NCI-H1694 treated with DMSO at 0.1 percent for 48 hours (cell line): ENCODE results near the gene TCFL5.
"Not testable (repeated sequence)": the region's sequence is repeated elsewhere in the genome, so short reads cannot be mapped to it uniquely, and the experiment has no call there.

ENCODE experiments used
- DNase-seq: peaks from one replicate; lab custom pipeline; 2025; lab: John Stamatoyannopoulos, UW

The TCFL5 gene

DNA sequence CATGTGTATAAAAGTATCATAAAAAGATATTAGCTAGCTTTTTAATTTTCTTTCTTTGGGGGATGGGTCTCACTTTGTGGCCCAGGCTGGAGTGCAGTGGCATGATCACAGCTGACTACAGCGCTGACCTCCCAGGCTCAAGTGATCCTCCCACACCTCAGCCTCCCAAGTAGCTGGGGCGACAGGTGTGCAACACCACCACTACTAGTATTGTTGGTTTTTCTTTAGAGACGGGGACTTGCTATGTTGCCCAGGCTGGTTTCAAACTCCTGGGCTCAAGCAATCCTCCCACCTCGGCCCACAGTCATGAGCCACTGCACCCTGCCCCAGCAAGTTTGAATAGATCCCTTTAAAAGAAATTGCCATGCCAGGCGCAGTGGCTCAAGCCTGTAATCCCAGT is 6.5 kb downstream of the TCFL5 start:
- no peak for DNase-seq

DNA sequence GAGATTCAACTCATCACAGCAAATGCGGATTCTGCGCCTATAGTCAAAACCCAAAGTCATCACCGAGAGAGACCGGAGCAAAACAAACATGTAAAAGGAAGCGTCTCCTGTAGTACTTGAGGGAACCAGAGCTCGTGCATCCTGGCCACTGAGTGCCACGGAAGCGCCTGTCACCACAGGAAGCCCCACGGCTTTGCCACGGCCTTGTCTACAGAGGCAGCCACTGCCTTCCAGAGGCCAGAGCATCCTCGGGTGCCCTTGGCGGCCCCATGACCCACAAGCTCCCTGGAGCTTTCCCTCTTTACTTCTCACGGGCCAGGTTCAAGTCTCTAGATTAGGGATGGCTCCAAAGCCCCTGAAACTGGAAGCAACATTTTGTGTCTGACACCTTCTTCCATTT is 7.5 kb downstream of the TCFL5 start:
- DNase-seq: no peak

DNA sequence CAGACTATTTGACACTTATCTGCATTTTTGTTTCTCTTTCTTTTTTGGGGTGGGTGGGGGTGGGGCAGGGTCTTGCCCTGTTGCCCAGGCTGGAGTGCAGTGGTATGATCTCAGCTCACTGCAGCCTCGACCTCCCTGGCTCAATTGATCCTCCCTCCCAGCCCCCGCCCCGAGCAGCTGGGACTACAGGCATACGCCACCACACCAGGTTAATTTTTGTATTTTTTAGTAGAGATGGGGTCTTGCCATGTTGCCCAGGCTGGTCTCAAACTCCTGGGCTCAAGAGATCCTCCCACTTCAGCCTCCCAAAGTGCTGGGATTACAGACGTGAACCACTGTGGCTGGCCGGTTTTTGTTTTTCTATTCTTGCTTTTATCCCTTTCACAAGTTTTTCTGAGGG is 8.3 kb downstream of the TCFL5 start:
- DNase-seq: not testable (repeated sequence)

DNA sequence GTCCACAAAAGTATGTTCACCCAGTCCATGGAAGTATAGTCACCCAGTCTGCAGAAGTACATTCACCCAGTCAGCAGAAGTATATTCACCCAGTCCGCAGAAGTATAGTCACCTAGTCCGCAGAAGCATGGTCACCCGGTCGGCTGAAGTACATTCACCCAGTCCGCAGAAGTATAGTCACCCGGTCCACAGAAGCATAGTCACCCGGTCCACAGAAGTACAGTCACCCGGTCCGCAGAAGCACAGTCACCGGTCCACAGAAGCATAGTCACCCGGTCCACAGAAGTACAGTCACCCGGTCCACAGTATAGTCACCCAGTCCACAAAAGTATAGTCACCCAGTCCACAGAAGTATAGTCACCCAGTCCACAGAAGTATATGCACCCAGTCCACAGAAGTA is 8.8 kb downstream of the TCFL5 start:
- no peak for DNase-seq

DNA sequence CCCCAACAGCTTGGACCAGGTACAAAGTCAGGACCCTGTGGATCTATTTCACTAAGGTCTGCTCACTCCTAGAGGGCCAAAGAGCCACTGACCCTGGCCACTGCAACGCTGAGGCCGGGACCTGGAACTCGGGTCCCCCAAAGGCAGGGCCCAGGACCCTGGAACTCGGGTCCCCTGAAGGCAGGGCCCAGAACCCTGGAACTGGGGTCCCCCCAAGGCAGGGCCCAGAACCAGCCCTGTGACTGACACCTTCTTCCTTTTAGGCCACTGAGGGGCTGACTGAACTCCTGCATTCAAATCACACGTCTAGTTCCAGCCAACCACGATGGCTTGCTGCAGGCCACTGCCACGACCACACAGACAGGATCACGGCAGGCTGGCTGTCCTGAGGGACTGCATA is 9.4 kb downstream of the TCFL5 start:
- DNase-seq: no peak

DNA sequence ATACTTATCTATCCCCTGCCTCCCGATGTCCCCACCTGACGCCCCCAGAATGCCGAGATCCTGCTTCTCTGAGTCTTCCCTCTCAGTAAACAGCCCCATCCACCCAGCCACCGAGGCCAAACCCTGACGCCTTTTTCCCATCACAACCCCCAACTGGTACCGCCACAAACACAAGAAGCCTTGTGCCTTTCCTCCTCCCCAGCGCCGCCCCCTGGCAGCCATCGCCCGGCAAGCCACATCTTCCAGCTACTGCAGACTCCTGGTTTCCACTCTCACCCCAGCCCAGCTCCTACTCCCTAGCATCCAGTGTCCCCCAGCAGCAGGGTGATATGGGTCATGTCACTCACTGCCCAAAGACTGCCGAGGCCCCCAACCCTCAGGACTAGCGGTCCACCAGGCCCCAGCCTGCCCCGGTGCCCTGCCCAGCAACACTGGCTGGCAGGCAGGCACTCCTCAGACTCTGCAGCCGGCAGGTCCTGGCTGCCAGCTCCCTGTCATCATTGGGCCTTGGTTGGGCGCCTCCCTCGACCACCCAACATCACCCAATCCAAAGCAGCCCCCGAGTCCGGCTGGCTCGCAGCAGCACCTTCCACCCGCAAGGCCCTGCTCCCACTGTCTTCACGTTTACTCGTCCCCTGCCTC is 11.2 kb downstream of the TCFL5 start:
- DNase-seq: no peak

DNA sequence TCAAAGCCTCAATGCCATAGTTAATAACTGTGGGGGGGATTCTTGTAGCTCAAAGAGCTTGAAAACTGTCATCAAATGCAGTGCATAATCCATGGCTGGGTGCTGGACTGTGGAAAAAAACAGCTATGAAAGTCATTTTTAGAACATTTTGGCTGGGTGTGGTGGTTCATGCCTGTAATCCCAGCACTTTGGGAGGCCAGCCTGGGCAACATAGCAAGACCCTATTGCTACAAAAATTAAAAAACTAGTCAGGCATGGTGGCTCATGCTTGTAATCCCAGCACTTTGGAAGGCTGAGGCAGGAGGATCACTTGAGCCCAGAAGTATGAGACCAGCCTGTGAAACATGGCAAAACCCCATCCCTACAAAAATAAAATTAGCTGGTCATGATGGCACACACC is 12.2 kb downstream of the TCFL5 start:
- DNase-seq: no peak

DNA sequence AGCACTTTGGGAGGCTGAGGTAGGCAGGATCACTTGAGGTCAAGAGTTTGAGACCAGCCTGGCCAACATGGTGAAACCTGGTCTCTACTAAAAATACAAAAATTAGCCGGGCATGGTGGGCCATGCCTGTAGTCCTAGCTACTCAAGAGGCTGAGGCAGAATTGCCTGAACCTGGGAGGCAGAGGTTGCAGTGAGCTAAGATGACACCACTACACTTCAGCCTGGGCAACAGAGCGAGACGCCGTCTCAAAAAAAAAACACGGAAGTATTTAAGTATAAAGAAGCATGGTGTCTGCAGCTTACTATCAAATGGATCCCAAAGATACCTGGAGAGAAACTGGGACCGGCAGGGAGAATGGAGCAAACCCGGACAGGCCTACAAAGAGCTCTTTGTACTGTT is 12.7 kb downstream of the TCFL5 start:
- DNase-seq: not testable (repeated sequence)

DNA sequence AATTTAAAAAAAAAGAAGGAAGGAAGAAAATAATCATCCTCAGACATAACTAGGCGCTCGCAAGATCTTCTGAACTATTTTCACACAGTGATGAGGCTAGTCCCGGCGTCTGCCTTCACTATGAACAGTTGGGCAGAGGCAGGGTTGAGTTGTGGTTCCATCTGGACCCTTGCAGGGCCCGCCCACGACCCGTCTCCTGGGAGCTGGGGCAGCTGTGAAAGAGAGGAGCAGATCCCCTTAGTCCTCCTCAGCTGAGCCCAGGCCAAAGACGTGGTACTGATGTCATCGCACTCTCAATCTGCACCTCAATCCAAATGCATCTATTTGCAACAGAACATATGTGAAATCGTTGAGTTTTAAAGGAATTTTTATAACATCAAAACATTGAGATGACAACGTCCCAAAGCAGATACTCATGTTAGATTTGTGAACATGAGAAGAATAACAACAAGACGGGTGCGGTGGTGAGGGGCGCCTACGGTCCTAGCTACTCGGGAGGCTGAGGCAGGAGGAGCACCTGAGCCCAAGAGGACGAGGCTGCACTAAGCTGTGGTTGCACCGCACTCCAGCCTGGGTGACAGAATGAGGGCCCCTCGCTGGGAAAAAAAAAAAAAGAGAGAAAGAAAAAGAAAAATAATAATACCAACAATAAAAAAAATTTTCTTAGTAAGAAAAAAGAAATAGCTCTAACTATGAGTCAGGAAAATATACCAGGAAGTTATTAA is 15.3 kb downstream of the TCFL5 start:
- DNase-seq: peak; percentile 89

DNA sequence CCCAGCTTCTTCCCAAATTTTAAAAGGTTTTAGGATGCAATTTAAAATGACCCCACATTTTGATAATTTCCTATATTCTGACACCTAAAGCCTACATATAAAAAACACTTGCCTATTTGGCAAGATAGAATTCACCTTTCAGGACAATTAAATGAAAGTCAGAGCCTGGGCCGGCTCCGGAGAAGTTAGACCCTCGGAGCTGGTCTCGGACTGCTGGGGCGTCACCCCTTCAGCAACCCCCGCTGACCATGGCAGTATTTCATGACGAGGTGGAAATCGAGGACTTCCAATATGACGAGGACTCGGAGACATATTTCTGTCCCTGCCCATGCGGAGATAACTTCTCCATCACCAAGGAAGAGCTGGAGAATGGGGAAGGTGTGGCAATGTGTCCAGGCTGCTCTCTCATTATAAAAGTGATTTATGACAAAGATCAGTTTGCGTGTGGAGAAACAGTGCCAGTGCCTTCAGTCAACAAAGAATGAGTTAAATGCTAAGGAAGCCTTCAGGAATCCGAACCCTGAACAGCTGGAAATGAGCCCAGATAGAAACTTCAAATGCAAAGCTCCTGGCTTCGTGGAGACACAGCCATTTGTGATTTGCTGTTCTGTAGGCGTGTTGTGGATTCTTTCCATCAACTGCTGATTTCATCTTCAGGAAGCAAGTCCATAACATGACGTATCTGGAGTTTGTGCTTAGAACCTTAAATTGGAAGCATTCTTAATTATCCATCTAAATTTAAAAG is 16.0 kb downstream of the TCFL5 start:
- DNase-seq: no peak

DNA sequence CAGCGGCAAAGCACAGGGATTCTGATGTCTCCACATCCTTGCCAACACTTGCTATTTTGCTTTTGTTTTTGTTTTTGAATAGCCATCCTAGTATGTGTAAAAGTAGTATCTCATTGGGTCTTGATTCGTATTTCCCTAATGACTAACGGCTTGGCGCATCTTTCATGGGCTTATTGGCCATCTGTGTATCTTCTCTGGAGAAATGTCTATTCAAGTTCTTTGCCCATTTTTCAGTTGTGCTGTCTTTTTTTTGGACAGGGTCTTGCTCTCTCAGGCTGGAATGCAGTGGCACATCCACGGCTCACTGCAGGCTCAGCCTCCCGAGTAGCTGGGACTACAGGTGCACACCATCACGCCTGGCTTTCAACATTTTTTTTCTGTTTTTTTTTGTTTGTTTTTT is 17.4 kb downstream of the TCFL5 start:
- DNase-seq: no peak

DNA sequence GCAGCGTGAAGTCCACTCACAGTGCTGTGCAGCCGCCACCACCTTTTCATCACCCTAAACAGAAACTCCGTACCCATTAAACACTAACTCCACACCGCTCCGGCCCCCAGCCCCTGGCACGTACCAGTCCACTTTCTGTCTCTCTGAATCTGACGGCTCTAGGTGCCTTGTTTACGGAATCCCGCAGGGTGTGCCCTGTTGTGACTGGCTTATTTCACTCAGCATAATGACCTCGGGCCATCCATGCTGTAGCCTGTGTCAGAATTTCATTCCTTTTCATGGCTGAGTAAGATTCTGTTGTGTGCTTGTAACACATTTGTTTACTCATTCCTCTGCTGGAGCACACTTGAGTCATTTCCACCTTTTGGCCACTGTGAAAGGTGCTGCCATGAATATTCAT is 18.0 kb downstream of the TCFL5 start:
- no peak for DNase-seq

DNA sequence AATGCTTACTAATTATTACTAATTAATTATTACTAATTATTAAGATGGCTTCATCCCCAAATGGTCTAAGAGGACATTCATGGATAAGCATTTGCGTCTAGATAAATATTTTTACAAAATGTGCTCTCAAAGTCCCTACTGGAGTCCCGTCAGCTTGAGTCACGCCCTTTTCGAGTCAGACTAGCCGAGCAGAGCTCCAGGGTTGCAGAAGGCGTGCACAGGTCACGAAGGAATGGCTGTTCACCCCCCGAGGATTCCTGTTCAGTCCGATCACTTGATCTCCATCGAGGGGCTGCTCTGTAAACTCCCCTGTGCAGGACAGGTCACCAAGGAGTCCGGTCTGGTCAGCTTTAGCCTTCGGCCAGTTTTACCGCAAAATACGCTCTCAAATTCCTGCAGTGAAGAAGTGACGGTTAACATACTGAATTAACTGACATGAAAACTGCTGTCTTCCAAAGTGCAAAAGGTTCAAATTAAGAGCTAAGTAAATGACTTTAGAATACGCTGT is 19.9 kb downstream of the TCFL5 start:
- DNase-seq: no peak

DNA sequence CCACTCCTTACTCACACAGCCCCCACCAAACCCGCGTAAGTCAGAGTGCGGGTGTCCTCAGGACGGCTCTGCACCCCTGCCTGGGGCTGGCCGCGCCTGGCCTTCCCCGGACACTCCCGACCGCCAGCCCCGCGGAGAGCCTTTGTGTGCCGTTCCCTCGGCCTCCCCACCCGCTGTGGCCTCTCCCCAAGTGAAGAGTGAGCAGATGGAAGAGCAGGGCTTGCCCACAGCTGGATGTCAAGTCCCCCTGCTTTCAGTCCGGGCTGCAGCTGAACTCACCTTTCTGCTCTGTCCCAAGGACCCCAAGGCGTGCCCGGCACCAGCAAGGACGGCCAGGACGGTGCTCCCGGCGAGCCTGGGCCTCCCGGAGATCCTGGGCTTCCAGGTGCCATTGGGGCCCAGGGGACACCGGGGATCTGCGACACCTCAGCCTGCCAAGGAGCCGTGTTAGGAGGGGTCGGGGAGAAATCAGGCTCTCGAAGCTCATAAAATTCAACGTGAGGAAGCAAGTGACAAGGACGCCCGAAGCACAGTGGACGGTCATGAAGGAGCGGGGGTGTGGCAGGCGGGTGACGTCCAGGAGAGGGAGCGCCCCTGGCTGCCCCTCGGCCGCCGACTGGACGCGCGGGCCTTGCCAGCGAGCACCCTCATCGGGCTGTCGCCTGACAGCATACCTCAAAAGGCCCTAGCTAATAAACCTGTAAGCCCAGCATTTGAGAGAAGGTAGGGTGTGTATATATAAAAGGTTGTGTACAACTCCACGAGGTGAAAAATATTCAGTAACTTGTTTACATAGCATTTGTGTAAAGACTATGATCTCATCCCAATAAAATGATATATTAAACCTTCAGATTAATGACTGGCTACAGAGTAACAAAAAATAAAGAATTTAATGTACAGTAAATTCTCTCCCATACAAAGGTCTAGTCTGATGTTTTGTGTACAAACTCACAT is 21.1 kb downstream of the TCFL5 start:
- no peak for DNase-seq

DNA sequence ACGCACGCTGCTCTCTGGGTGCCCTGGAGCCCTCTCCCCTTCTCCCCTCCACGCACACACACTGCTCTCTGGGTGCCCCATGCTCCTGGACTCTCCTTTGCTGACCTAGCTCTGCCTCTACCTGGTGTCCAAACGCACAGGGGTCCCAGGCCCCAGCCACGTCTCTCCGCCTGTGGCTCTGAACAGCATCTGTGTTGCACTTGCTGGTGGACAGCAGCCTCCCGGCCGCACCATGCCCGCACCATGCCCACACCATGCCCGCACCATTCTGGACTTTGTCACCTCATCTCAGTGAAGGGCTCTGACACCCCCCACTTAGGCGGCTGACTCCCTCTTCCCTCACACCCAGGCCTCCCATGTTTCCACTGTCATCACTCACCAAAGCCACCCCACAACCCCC is 21.8 kb downstream of the TCFL5 start:
- DNase-seq: no peak

DNA sequence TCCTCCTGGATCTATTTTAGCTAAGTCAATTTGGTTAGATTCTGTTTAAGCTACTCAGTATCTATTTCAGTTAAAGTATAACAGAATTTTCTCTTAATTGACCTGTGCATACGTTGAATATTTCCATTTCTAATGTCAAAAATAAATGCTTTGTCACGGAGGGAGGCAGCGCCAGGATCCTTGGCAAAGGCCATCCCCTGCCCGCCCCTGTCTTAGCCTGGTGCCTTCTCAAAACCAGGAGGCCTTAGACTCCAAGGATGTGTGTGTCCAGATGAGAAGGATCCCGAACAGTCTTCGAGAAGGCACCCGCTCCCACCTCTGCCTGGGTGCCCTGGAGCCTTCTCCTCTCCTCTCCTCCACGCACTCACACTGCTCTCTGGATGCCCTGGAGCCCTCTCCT is 22.4 kb downstream of the TCFL5 start:
- no peak for DNase-seq

DNA sequence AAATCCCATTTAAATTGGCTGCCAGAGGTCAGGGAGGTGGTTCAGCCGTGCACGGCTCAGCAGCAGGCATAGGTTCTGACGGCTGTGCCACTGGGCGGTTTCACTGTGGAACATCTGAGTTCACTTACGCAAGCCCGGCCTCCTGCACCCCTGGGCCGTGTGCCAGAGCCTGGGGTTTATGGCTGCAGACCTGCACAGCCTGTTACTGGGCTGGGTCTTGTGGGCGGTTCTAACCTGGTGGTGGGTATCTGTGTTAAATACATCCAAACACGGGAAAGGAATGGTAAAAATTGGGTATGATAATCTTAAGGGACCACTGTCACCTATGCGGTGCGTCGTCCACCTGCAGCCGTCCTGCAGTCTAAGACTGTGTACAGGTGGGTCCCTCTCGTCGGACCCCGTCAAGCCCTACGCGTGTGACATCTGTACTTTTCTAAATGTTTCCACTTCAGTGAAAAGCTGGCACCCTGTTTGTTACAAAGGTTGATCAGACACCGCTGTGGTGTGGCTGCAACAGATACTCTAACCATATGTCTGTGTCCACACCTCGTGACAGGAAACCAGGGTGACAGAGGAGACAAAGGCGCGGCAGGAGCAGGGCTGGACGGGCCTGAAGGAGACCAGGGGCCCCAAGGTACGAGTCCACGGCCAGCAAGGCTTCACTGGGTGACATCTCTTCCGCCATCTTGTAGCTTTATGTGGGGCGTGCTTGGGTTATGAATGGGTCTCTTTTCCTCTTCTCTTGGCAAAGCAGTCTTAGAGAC is 23.3 kb downstream of the TCFL5 start:
- DNase-seq: peak; percentile 85

DNA sequence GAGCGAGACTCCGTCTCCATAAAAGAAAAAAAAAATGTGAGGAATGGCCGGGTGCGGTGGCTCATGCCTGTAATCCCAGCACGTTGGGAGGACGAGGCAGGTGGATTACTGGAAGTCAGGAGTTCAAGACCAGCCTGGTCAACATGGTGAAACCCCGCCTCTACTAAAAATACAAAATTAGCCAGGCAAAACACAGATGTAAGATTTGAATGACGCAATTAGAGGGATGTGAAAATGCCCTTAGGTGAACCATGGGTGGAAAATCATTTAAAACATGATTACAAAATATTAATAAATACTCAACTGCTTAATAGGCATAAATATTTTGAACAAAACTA is 23.9 kb downstream of the TCFL5 start:
- no peak for DNase-seq

DNA sequence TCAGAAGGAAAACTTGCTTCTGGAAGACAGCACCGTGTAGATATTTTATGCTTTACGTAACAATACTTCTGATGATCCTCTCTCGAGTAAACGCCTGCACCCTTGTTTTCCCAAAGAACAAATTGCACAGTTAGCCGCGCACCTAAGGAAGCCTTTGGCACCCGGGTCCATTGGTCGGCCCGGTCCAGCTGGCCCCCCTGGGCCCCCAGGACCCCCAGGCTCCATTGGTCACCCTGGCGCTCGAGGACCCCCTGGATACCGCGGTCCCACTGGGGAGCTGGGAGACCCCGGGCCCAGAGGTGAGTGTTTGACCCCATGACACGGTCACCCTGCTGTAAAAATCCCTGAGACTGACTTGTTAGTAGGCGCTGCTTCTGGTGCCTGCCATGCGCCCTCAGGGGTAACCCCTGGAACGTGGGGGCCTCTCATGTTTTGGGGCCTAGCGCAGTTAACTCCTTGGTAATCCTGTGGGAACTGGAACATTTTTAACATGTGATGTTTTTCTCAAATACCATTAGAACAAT is 24.6 kb downstream of the TCFL5 start:
- no peak for DNase-seq

DNA sequence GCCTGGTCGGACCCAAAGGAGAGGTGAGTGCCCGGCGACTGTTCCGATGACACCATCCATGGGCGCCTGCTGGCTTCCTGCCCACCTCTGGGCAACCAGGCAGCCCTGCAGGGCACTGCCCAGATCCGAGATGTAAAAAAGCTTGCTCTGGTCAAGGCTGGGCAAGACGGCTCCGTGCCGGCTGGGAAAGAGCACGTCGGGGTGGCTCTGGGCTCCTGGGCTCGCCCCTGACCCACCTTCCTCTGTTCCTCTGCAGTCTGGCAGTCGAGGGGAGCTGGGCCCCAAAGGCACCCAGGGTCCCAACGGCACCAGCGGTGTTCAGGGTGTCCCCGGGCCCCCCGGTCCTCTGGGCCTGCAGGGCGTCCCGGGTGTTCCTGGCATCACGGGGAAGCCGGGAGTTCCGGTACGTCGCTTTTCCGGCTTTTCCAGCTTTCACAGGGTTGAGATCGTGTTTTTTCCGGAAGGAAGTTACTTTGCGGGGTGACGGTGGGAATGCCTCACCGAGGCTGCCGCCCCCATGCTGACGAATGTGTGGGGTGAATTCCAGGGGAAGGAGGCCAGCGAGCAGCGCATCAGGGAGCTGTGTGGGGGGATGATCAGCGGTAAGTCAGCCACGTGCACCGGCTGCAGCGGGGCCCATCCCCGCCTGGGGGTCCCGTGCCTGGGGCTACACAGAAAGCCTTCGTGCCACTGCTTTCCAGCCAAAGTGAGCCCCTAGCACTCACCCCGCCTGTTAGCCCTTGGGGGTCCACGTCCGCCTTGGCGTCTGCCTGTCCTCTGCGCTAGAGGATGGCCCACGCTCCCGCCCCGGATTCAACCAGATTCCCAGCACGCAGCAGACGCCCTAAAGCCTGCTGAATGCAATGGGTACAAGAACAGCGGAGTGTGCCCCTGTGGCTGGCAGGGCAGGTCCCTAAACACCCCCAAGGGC is 25.4 kb downstream of the TCFL5 start:
- no peak for DNase-seq
